Colonic mucosa (tissue), 4 donors: ENCODE measurements around the gene AP1G2. TPM values are rescaled to one million over a fixed set of nuclear protein-coding genes. Genes with fewer than 3 reads are reported as not detected.

Experiments
- DNase-seq: peaks from one replicate; pipeline ENCODE4 v3.0.0-alpha.2; 2020
- H3K27ac ChIP-seq: fragments of 200-600 bp; one replicate; pipeline ENCODE4 v1.8.0; 2021
- H3K27me3 ChIP-seq: fragments of 200-600 bp; one replicate; pipeline ENCODE4 v1.8.0; 2021
- H3K36me3 ChIP-seq: fragments of 200-600 bp; one replicate; pipeline ENCODE4 v1.8.0; 2021
- H3K4me1 ChIP-seq: fragments of 200-600 bp; one replicate; pipeline ENCODE4 v1.8.0; 2021; ENCODE audit warnings: mild to moderate bottlenecking
- H3K4me3 ChIP-seq: fragments of 200-600 bp; one replicate; pipeline ENCODE4 v1.8.0; 2021
- H3K9ac ChIP-seq, 2 donors: one replicate each; pipeline ENCODE4 v1.7.0; 2013; ENCODE audit warnings: control low read depth in 2 of 2, low read depth in 2 of 2, low read length in 2 of 2
- H3K9me3 ChIP-seq: fragments of 200-600 bp; one replicate; pipeline ENCODE4 v1.8.0; 2021
- CTCF ChIP-seq: fragments of 200-600 bp; IDR thresholded peaks from one replicate; pipeline ENCODE4 v1.8.0; 2022; ENCODE audit warnings: antibody characterized with exemption, mild to moderate bottlenecking
- intact Hi-C: fragments of 100-400 bp; cut with DNase I; formaldehyde crosslinking; loops from one replicate; pipeline ENCODE4 v1.14.1; 2022
- total RNA-seq, 2 donors: library from RNA; stranded (reverse); fragmentation: NEBNext Ultra II Directional in 1 of 2; extraction: Animal tissue kit (Norgen Biotek cat#: 25700) in 1 of 2; gene quantifications; one replicate each; pipeline ENCODE4 v1.2.1, GENCODE V29; 2021
- donor health status: healthy.
- donor health status: DM: no; HTN: no; CAD: no.
- donor health status: DM: no; HTN: no; CAD: no.

Gene AP1G2
- total RNA-seq, 2 donors from 2014 or later, result 154 to 214 TPM

DNA sequence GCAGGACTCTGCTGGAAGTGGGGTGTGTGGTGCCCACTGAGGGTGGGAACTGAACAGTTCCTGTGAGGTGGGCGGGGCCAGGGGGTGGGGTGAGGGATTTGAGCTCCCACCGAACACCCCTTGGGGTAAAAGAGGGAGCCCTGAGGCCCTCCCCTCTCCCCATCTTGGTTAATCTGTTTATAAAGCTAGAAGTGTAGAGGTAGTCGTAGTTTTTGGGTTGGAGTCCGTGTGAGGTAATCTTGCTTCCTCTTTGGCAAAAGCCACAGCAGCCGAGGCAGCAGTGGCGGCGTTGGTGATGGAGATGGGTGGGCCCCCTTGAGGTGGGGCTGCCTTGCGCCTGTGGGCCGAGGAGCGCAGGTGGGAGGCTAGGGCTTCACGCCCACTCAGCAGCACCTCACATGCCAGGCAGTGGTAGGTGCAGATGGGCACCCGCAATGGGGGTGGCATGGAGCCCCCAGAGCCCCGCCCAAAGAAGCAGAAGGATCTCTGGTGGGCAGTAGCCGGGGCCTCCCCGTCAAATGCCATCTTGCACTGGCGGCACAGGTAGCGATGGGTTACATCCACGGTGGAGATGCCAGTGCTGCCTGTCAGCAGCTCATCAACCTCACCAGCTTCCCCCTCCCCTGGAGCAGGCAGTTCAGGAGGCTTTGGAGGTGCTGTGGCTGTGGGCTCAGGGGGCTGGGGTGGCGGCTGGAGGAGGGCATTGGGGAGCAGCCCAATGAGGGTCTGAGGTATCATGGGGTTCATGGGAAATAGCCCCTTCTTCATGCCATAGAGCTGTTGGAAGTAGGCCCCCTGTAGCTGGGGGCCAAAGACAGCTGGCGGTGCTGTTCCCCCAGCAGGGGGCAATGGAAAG is 45.6 kb downstream of the AP1G2 start:
- H3K36me3 ChIP-seq, result no peaks in the 10 kb centered on the region
- H3K4me1 ChIP-seq, result no peaks in the 10 kb centered on the region
- intact Hi-C loops, result no loop called here
- no peak overlapping the region for H3K4me3 ChIP-seq
- no peak for DNase-seq
- H3K9me3 ChIP-seq, result no peaks in the 10 kb centered on the region
- H3K9ac ChIP-seq, result no peak overlapping the region
- no peaks in the 10 kb centered on the region for H3K27me3 ChIP-seq
- no peak for TF ChIP-seq CTCF
- no peak overlapping the region for H3K27ac ChIP-seq

DNA sequence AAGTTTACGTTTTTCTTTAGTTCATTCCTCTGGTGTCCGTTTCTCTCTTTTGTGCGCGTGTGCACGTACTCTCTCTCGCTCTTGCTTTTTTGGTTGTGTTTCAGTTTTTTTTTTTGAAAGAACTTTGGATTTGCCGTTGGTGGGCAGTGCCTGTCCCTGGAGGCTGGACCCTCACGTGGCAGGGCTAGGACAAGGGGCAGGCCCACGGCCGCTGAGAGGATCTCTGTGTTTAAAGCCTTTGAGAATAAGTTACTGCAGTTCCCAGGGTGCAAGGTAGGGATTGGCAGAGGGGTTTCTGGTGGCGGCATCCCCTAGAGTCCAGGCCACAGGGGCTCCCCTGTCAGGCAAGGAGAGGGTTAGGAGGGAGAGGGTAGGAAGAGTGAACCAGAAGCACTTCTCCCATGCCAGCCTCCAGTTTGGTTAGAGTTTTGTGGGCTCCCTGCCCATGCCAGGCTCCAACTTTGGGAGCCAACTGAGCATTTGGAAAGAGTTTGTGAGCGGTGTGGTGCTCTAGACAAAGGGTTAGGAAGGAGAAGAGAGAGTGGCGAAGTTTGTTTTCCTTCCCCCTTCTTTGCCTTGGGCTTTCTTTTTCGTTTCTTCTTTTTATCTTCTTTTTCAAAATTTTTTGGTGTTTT is 46.6 kb downstream of the AP1G2 start:
- intact Hi-C loops, result no loop called here
- H3K9me3 ChIP-seq, result no peaks in the 10 kb centered on the region

GRCh38 chr14:23518709-23519108 is 48.9 kb downstream of the AP1G2 start:
- DNase-seq, result no peak
- no peaks in the 10 kb centered on the region for H3K27me3 ChIP-seq
- no peaks in the 10 kb centered on the region for H3K4me1 ChIP-seq
- no peak overlapping the region for H3K9ac ChIP-seq
- H3K27ac ChIP-seq, result no peak overlapping the region
- intact Hi-C loops, result no loop called here
- H3K9me3 ChIP-seq, result no peaks in the 10 kb centered on the region
- H3K36me3 ChIP-seq, result no peaks in the 10 kb centered on the region
- H3K4me3 ChIP-seq, result no peak overlapping the region
- TF ChIP-seq CTCF, result no peak

More for the DNA sequence above, 46.6 kb downstream of the AP1G2 start:
- Histone ChIP-seq H3K27me3 (no peaks in the 10 kb centered on the region), H3K27ac (no peak overlapping the region), H3K4me1 (no peaks in the 10 kb centered on the region), H3K9ac (no peak overlapping the region), H3K36me3 (no peaks in the 10 kb centered on the region), H3K4me3 (no peak overlapping the region)
- no peak for TF ChIP-seq CTCF
- no peak for DNase-seq

DNA sequence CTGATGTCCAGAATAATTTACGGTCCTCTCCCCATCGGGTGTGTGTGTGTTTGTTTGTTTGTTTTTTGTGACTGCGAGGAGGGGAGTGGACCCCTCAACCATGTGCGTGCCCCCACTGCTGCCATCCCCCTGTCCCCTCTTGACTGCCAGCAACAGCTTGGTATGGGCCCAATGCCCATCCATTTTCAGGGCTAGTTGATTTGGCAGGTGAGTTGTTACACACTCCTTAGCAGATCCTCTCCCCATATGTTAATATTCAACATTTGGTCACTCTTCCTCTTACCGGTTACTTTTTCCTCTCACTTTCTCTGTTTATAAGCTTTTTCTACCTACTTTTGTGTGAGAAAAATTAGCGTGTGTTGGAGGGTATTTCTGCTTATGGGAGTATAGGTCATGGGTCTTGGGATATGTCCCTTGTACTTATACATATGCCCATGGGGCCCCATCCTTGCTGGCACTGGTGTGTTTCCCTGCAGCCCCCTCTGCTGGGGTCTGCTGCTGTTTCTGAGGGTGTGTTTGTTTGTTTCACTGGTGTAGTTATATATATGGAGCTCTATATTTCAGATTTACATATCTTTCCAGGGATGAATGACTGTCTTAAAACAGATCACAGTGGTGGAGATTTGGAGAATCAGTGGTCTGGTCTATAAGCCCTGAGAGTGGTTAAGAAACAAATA is 49.8 kb downstream of the AP1G2 start:
- no peak overlapping the region for H3K4me3 ChIP-seq

More for the DNA sequence above, 49.8 kb downstream of the AP1G2 start:
- Histone ChIP-seq H3K4me1 (no peaks in the 10 kb centered on the region), H3K27me3 (no peaks in the 10 kb centered on the region), H3K27ac (no peak overlapping the region), H3K36me3 (no peaks in the 10 kb centered on the region), H3K9me3 (no peaks in the 10 kb centered on the region), H3K9ac (no peak overlapping the region)
- intact Hi-C loops, result no loop called here
- no peak for TF ChIP-seq CTCF
- DNase-seq, result no peak
